OCI-LY3 (cell line): ENCODE results near the gene ADGRG4.

Experiments
- CTCF ChIP-seq: fragments of 200-600, 300-600 bp; sonication (generic); IDR thresholded peaks from 2 replicates; pipeline ENCODE4 v1.5.1; 2014; ENCODE audit warnings: antibody characterized with exemption, low read length, low read depth
- EZH2phosphoT487 ChIP-seq: fragments of 200-600 bp; shearing (Covaris generic); IDR thresholded peaks from 2 replicates; pipeline ENCODE4 v1.6.1; 2018; ENCODE audit warnings: antibody characterized with exemption, mixed run types, low read depth

GRCh38 chrX:136446208-136446607, 145.4 kb downstream of the ADGRG4 start:
- TF ChIP-seq CTCF, result no peak
- TF ChIP-seq EZH2phosphoT487, result no peak
